Keratinocyte (primary cell): Measurements from ENCODE around the gene CMC4. TPM values are rescaled to one million over a fixed set of nuclear protein-coding genes. Genes with fewer than 3 reads are reported as not detected.

ENCODE experiments used
- DNase-seq: peaks from one replicate; pipeline ENCODE4 v3.0.0-alpha.2; 2011; ENCODE audit warnings: low read depth, missing footprints, low spot score
- FAIRE-seq: peaks from 2 replicates; lab custom pipeline; 2011; peaks lifted over from hg19 to GRCh38; lab: Jason Lieb, UNC
- H2AFZ ChIP-seq: 2 replicates; pipeline ENCODE4 v1.6.0; 2012; ENCODE audit warnings: low read length, control low read depth, inconsistent platforms; ENCODE audit not compliant: control insufficient read depth
- H3K27ac ChIP-seq: 2 replicates; pipeline ENCODE4 v1.5.1; 2011; ENCODE audit warnings: low read length; ENCODE audit not compliant: control insufficient read depth, insufficient read depth
- H3K27me3 ChIP-seq: 3 replicates; pipeline ENCODE4 v1.6.0; 2011; ENCODE audit warnings: low read length; ENCODE audit not compliant: control insufficient read depth, insufficient read depth; ENCODE audit errors: extremely low read depth
- H3K36me3 ChIP-seq, 2 experiments: 2 replicates in 1 of 2; 3 replicates in 1 of 2; pipeline ENCODE4 v1.5.1; 2011; ENCODE audit warnings: low read length in 2 of 2, mild to moderate bottlenecking in 1 of 2; ENCODE audit not compliant: control insufficient read depth in 2 of 2, insufficient read depth in 2 of 2; ENCODE audit errors: extremely low read depth in 1 of 2
- H3K4me1 ChIP-seq: 3 replicates; pipeline ENCODE4 v1.5.1; 2011; ENCODE audit warnings: low read length; ENCODE audit not compliant: control insufficient read depth, insufficient read depth; ENCODE audit errors: extremely low read depth
- H3K4me2 ChIP-seq: 3 replicates; pipeline ENCODE4 v1.6.0; 2011; ENCODE audit warnings: low read depth, low read length; ENCODE audit not compliant: control insufficient read depth, insufficient read depth; ENCODE audit errors: extremely low read depth
- H3K4me3 ChIP-seq, 3 experiments: fragments of 200-600 bp in 1 of 3; sonication (generic) in 1 of 3; 2 replicates in 2 of 3; 3 replicates in 1 of 3; pipeline ENCODE4 v1.5.1; 2011 to 2016; ENCODE audit warnings: low read length in 3 of 3, mild to moderate bottlenecking in 3 of 3, control low read depth in 2 of 3, inconsistent platforms in 1 of 3, low read depth in 1 of 3, mixed read lengths in 1 of 3, mixed run types in 1 of 3, moderate library complexity in 1 of 3; ENCODE audit not compliant: control insufficient read depth in 2 of 3, insufficient read depth in 2 of 3; ENCODE audit errors: extremely low read depth in 1 of 3
- H3K79me2 ChIP-seq: 2 replicates; pipeline ENCODE4 v1.6.0; 2012; ENCODE audit warnings: low read length; ENCODE audit not compliant: control insufficient read depth, insufficient read depth
- H3K9ac ChIP-seq: 3 replicates; pipeline ENCODE4 v1.6.0; 2011; ENCODE audit warnings: low read length; ENCODE audit not compliant: control insufficient read depth, insufficient read depth; ENCODE audit errors: extremely low read depth
- H3K9me1 ChIP-seq: 3 replicates; pipeline ENCODE4 v1.6.0; 2011; ENCODE audit warnings: low read length; ENCODE audit not compliant: control insufficient read depth, insufficient read depth; ENCODE audit errors: extremely low read depth
- H3K9me3 ChIP-seq: 2 replicates; pipeline ENCODE4 v1.5.1; 2012; ENCODE audit warnings: low read depth, low read length; ENCODE audit not compliant: control insufficient read depth
- H4K20me1 ChIP-seq: 3 replicates; pipeline ENCODE4 v1.6.0; 2011; ENCODE audit warnings: low read length; ENCODE audit not compliant: control insufficient read depth, insufficient read depth; ENCODE audit errors: extremely low read depth
- CTCF ChIP-seq, 3 experiments: IDR thresholded peaks in 1 of 3; conservative IDR thresholded peaks in 1 of 3; optimal IDR thresholded peaks in 1 of 3; 2 replicates in 2 of 3; 3 replicates in 1 of 3; pipeline versions ENCODE3 to v1.5.1; 2011; ENCODE audit warnings: low read length in 3 of 3, mild to moderate bottlenecking in 3 of 3, moderate library complexity in 2 of 3, control low read depth in 1 of 3, inconsistent platforms in 1 of 3; ENCODE audit not compliant: insufficient read depth in 2 of 3; ENCODE audit errors: extremely low read depth in 1 of 3
- EZH2 ChIP-seq: IDR thresholded peaks from one replicate; pipeline ENCODE4 v1.6.1; 2012; ENCODE audit warnings: inconsistent platforms, mild to moderate bottlenecking, low read length, moderate library complexity
- dilution Hi-C: fragments of 300-500 bp; cut with MboI; formaldehyde crosslinking; loops from one replicate; pipeline ENCODE4 v1.7.0; 2020; ENCODE audit warnings: low sequenced_read_pairs; ENCODE audit not compliant: extremely low pct_ligation_motif_present
- polyA plus RNA-seq, 5 experiments: library from polyadenylated mRNA; depleted of rRNA in 3 of 5; stranded (reverse) in 3 of 5; stranded (forward) in 1 of 5; unstranded in 1 of 5; fragments of >200 nt; gene quantifications; 1 replicate in 1 of 5; 2 replicates in 3 of 5; 3 replicates in 1 of 5; pipeline versions ENCODE4 v1.2.1 to v1.2.3, GENCODE V29; 2011 to 2012; ENCODE audit warnings: missing spikeins in 2 of 5, low read depth in 1 of 5, low replicate concordance in 1 of 5

CMC4 gene
- polyA plus RNA-seq, 1 donor (not counting 4 experiments of a cell fraction or from before 2014, with no cell fraction given) = 10.1 TPM

- Histone ChIP-seq H2AFZ (peak overlapping the region; percentile 61), H3K36me3 (peaks cover 0 to 4% of the 10 kb centered on the region in 2 experiments), H3K79me2 (peaks cover 28% of the 10 kb centered on the region), H3K9me1 (no peaks in the 10 kb centered on the region), H3K4me3 (peak overlapping the region; percentile 50 to 78 (median 71)), H3K27me3 (no peaks in the 10 kb centered on the region), H3K9me3 (no peaks in the 10 kb centered on the region), H3K4me1 (peaks cover 4% of the 10 kb centered on the region), H3K4me2 (peak overlapping the region; percentile 78), H4K20me1 (no peaks in the 10 kb centered on the region), H3K9ac (peak overlapping the region; percentile 77), H3K27ac (peak overlapping the region; percentile 76)
- TF ChIP-seq CTCF (optimal IDR thresholded peaks at IDR 0.05 in 1 of 3, IDR thresholded peaks at IDR 0.05 in 1 of 3, conservative IDR thresholded peaks at IDR 0.05 in 1 of 3; ENCODE audit: extremely low read depth in 1 of 3, insufficient read depth in 2 of 3, low read length in 3 of 3) (no peak), EZH2 (no peak)
- dilution Hi-C loops = no loop called here
- DNase-seq (no peak), FAIRE-seq (no peak)
These were observed 317 bp downstream of the CMC4 start for GRCh38 chrX:155070663-155070974.

GRCh38 chrX:155070038-155070437 lies 898 bp downstream of the CMC4 start:
- H3K9me1 ChIP-seq = no peaks in the 10 kb centered on the region
- H2AFZ ChIP-seq = peak overlapping the region; percentile 64
- H3K36me3 ChIP-seq = peaks cover 0 to 4% of the 10 kb centered on the region in 2 experiments
- H3K9ac ChIP-seq = peak overlapping the region; percentile 77
- TF ChIP-seq CTCF (optimal IDR thresholded peaks at IDR 0.05 in 1 of 3, IDR thresholded peaks at IDR 0.05 in 1 of 3, conservative IDR thresholded peaks at IDR 0.05 in 1 of 3; ENCODE audit: extremely low read depth in 1 of 3, insufficient read depth in 2 of 3, low read length in 3 of 3) (no peak), EZH2 (no peak)
- dilution Hi-C loops = no loop called here
- DNase-seq = no peak
- peak overlapping the region; percentile 76 for H3K27ac ChIP-seq
- no peak for FAIRE-seq
- H3K79me2 ChIP-seq = peaks cover 28% of the 10 kb centered on the region
- H3K27me3 ChIP-seq = no peaks in the 10 kb centered on the region
- H3K9me3 ChIP-seq = no peaks in the 10 kb centered on the region
- peak overlapping the region; percentile 78 for H3K4me2 ChIP-seq
- peak overlapping the region; percentile 50 to 78 (median 71) for H3K4me3 ChIP-seq
- no peaks in the 10 kb centered on the region for H4K20me1 ChIP-seq
- peaks cover 5% of the 10 kb centered on the region for H3K4me1 ChIP-seq
